OCI-LY1 (cell line): ENCODE data around the gene SLC9A1.

Experiments used
- CTCF ChIP-seq: fragments of 200-600 bp; sonication (generic), shearing (Covaris generic); IDR thresholded peaks from 2 replicates; pipeline ENCODE4 v1.5.1; 2017; ENCODE audit warnings: mild to moderate bottlenecking, antibody characterized with exemption, low read length, moderate library complexity, mixed read lengths
- EZH2 ChIP-seq: fragments of 200-600 bp; sonication (generic), shearing (Covaris generic); IDR thresholded peaks from 2 replicates; pipeline ENCODE4 v1.8.0; 2017; ENCODE audit warnings: borderline replicate concordance, mixed run types, mild to moderate bottlenecking, antibody characterized with exemption, low read length, moderate library complexity, mixed read lengths

GRCh38 chr1:27162090-27162489, 7.2 kb upstream of the SLC9A1 start:
- TF ChIP-seq CTCF (no peak), EZH2 (no peak)
